Thymus (tissue), 11 donors: ENCODE results near the gene HDAC4. TPM values are rescaled to one million over a fixed set of nuclear protein-coding genes. Genes with fewer than 3 reads are reported as not detected.

Experiments
- DNase-seq, 9 donors: peaks; one replicate each; pipeline ENCODE4 v3.0.0-alpha.2; 2013; ENCODE audit warnings: low spot score in 9 of 9, low read depth in 6 of 9, missing footprints in 1 of 9
- H3K27ac ChIP-seq, 2 donors: one replicate each; pipeline ENCODE4 v1.5.1; 2013; ENCODE audit warnings: control low read depth in 1 of 2, low read depth in 1 of 2, low read length in 1 of 2, mild to moderate bottlenecking in 1 of 2, moderate library complexity in 1 of 2
- H3K27me3 ChIP-seq, 2 donors: one replicate each; pipeline ENCODE4 v1.5.1; 2013; ENCODE audit warnings: low read length in 1 of 2; ENCODE audit not compliant: control insufficient read depth in 2 of 2, insufficient read depth in 1 of 2
- H3K36me3 ChIP-seq, 2 donors: one replicate each; pipeline ENCODE4 v1.5.1; 2013; ENCODE audit warnings: low read length in 1 of 2, mild to moderate bottlenecking in 1 of 2, moderate library complexity in 1 of 2; ENCODE audit not compliant: control insufficient read depth in 2 of 2, insufficient read depth in 2 of 2
- H3K4me1 ChIP-seq, 2 donors: one replicate each; pipeline ENCODE4 v1.5.1; 2013; ENCODE audit warnings: low read length in 2 of 2; ENCODE audit not compliant: control insufficient read depth in 2 of 2, insufficient read depth in 2 of 2
- H3K4me3 ChIP-seq, 2 donors: one replicate each; pipeline ENCODE4 v1.5.1; 2013; ENCODE audit warnings: low read length in 2 of 2, control low read depth in 1 of 2, mild to moderate bottlenecking in 1 of 2
- H3K9me3 ChIP-seq, 2 donors: one replicate each; pipeline ENCODE4 v1.5.1; 2013; ENCODE audit warnings: low read length in 1 of 2, mild to moderate bottlenecking in 1 of 2; ENCODE audit not compliant: control insufficient read depth in 2 of 2, insufficient read depth in 1 of 2
- WGBS: extraction: QIAGEN DNeasy Blood & Tissue Kit; methylation state at CpG from one replicate; pipeline ENCODE4 v1.1.7; 2013; 5-methylcytosine and 5-hydroxymethylcytosine counted together
- polyA plus RNA-seq: library from polyadenylated mRNA; stranded (reverse); fragments of 200-250 nt; gene quantifications from one replicate; pipeline ENCODE4 v1.2.3, GENCODE V29; 2013
- total RNA-seq: library from RNA; stranded (reverse); fragments of 120-200 nt; gene quantifications from one replicate; pipeline ENCODE4 v1.2.4, GENCODE V29; 2013
- donor health status: healthy.

HDAC4 gene
- total and polyA plus RNA-seq, 2 donors = 7.8 to 17.9 TPM

GRCh38 chr2:239394346-239394945, 6.4 kb downstream of the HDAC4 start:
- 60% methylated on average over 11 of the region's 11 CpGs for WGBS
- Histone ChIP-seq H3K27ac (no peak overlapping the region), H3K36me3 (peaks cover 13 to 39% of the 10 kb centered on the region in 2 donors), H3K27me3 (no peaks in the 10 kb centered on the region), H3K4me1 (peaks cover 36 to 76% of the 10 kb centered on the region in 2 donors), H3K9me3 (peaks cover 0 to 5% of the 10 kb centered on the region in 2 donors), H3K4me3 (no peak overlapping the region)
- DNase-seq = peak in 1 of 9 donors; percentile 55

- Histone ChIP-seq H3K9me3 (peaks cover 0 to 9% of the 10 kb centered on the region in 2 donors), H3K27ac (no peak overlapping the region), H3K4me3 (no peak overlapping the region), H3K27me3 (no peaks in the 10 kb centered on the region), H3K36me3 (peaks cover 17 to 44% of the 10 kb centered on the region in 2 donors), H3K4me1 (peaks cover 34 to 72% of the 10 kb centered on the region in 2 donors)
- no peak for DNase-seq
- 89% methylated on average over 3 of the region's 3 CpGs for WGBS
Observed at GRCh38 chr2:239393941-239394340, 6.9 kb downstream of the HDAC4 start.

GRCh38 chr2:239393388-239393940, 7.4 kb downstream of the HDAC4 start:
- H3K36me3 ChIP-seq = peaks cover 21 to 47% of the 10 kb centered on the region in 2 donors
- H3K27me3 ChIP-seq = no peaks in the 10 kb centered on the region
- H3K4me3 ChIP-seq = no peak overlapping the region
- H3K27ac ChIP-seq = no peak overlapping the region
- H3K9me3 ChIP-seq = peaks cover 0 to 10% of the 10 kb centered on the region in 2 donors
- 89% methylated on average over 7 of the region's 7 CpGs for WGBS
- H3K4me1 ChIP-seq = peaks cover 30 to 67% of the 10 kb centered on the region in 2 donors
- no peak for DNase-seq

- peaks cover 0 to 10% of the 10 kb centered on the region in 2 donors for H3K9me3 ChIP-seq
- DNase-seq = no peak
- H3K4me1 ChIP-seq = peaks cover 29 to 62% of the 10 kb centered on the region in 2 donors
- peaks cover 21 to 52% of the 10 kb centered on the region in 2 donors for H3K36me3 ChIP-seq
- no peak overlapping the region for H3K27ac ChIP-seq
- H3K4me3 ChIP-seq = no peak overlapping the region
- H3K27me3 ChIP-seq = no peaks in the 10 kb centered on the region
- WGBS = 97% methylated on average over 14 of the region's 14 CpGs
Observed at GRCh38 chr2:239392688-239393387, 8.0 kb downstream of the HDAC4 start.

- H3K4me1 ChIP-seq = peaks cover 25 to 54% of the 10 kb centered on the region in 2 donors
- no peaks in the 10 kb centered on the region for H3K27me3 ChIP-seq
- DNase-seq = no peak
- H3K4me3 ChIP-seq = no peak overlapping the region
- WGBS = 97% methylated on average over 12 of the region's 12 CpGs
- no peak overlapping the region for H3K27ac ChIP-seq
- peaks cover 22 to 56% of the 10 kb centered on the region in 2 donors for H3K36me3 ChIP-seq
- H3K9me3 ChIP-seq = peaks cover 0 to 10% of the 10 kb centered on the region in 2 donors
Observed at GRCh38 chr2:239392072-239392357, 8.8 kb downstream of the HDAC4 start.

- H3K4me3 ChIP-seq = no peak overlapping the region
- H3K4me1 ChIP-seq = peaks cover 21 to 49% of the 10 kb centered on the region in 2 donors
- no peak overlapping the region for H3K27ac ChIP-seq
- 98% methylated on average over 24 of the region's 24 CpGs for WGBS
- H3K9me3 ChIP-seq = peaks cover 0 to 10% of the 10 kb centered on the region in 2 donors
- DNase-seq = no peak
- no peaks in the 10 kb centered on the region for H3K27me3 ChIP-seq
- H3K36me3 ChIP-seq = peaks cover 27 to 57% of the 10 kb centered on the region in 2 donors
Observed at GRCh38 chr2:239391286-239392071, 9.3 kb downstream of the HDAC4 start.

- Histone ChIP-seq H3K9me3 (peaks cover 0 to 10% of the 10 kb centered on the region in 2 donors), H3K27me3 (no peaks in the 10 kb centered on the region), H3K36me3 (peaks cover 33 to 59% of the 10 kb centered on the region in 2 donors), H3K27ac (no peak overlapping the region), H3K4me3 (no peak overlapping the region), H3K4me1 (peaks cover 20 to 50% of the 10 kb centered on the region in 2 donors)
- 98% methylated on average over 26 of the region's 26 CpGs for WGBS
- DNase-seq = no peak
Observed at GRCh38 chr2:239390546-239391285, 10.1 kb downstream of the HDAC4 start.

GRCh38 chr2:239389414-239390329, 11.1 kb downstream of the HDAC4 start:
- peaks cover 36 to 50% of the 10 kb centered on the region in 2 donors for H3K36me3 ChIP-seq
- no peak overlapping the region for H3K27ac ChIP-seq
- peaks cover 11 to 45% of the 10 kb centered on the region in 2 donors for H3K4me1 ChIP-seq
- no peak overlapping the region for H3K4me3 ChIP-seq
- DNase-seq = no peak
- WGBS = 97% methylated on average over 23 of the region's 23 CpGs
- peaks cover 0 to 10% of the 10 kb centered on the region in 2 donors for H3K9me3 ChIP-seq
- H3K27me3 ChIP-seq = no peaks in the 10 kb centered on the region
